Measurements from ENCODE around the gene IL1RAPL2. TPM values are rescaled to one million over a fixed set of nuclear protein-coding genes. Genes with fewer than 3 reads are reported as not detected.
"Not testable (repeated sequence)": the region's sequence is repeated elsewhere in the genome, so short reads cannot be mapped to it uniquely, and the experiment has no call there.

IL1RAPL2 gene
- total and polyA plus RNA-seq, 10 of the 15 experiments (the other 5 are each of a cell fraction or from before 2014, with no cell fraction given) = 0.19 TPM; not detected in 9

DNA sequence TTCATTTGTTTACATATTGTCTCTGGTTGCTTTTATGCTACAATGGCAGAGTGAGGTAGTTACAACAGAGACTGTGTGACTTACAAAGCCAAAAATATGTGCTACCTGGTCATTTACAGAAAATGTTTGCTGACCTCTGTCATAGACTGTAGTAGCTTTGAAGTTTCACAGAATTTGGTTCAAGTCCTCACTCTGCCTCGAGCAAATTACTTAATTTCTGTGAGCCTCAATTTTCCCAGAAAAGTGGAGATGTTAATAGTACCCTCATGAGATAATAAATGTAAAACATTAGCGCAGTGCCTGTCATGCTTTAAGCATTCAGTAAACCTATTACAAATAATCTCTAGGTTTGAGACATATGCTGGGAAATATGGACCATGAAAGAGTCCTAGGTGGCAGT is 1237.9 kb downstream of the IL1RAPL2 start:
- Histone ChIP-seq H3K79me2 (ENCODE audit: control insufficient read depth, insufficient read depth, low read length) (no peaks in the 10 kb centered on the region), H3K9me3 (replicated peaks; ENCODE audit: control insufficient read depth, insufficient read depth, low read length) (no peaks in the 10 kb centered on the region), H3K4me3 (no peak overlapping the region), H3K36me3 (ENCODE audit: control insufficient read depth in 2 of 2, insufficient read depth in 2 of 2, low read length in 1 of 2) (no peaks in the 10 kb centered on the region), H3K27me3 (replicated peaks in 1 of 2; ENCODE audit: control insufficient read depth in 2 of 2, insufficient read depth in 2 of 2, low read length in 1 of 2) (no peaks in the 10 kb centered on the region), H4K20me1 (ENCODE audit: control insufficient read depth, insufficient read depth) (no peaks in the 10 kb centered on the region), H3K4me2 (ENCODE audit: control insufficient read depth, insufficient read depth) (no peak overlapping the region), H3K27ac (ENCODE audit: control insufficient read depth, insufficient read depth) (no peak overlapping the region), H3K4me1 (ENCODE audit: control insufficient read depth, insufficient read depth, low read length) (no peaks in the 10 kb centered on the region), H3K9ac (ENCODE audit: control insufficient read depth, insufficient read depth, low read length) (no peak overlapping the region), H2AFZ (ENCODE audit: control insufficient read depth, low read depth, low read length) (no peak overlapping the region)
- ChIA-PET CTCF (no interaction called here), POLR2A (no interaction called here), RAD21 (ENCODE audit: unreplicated experiment) (no interaction called here), SMC1A (ENCODE audit: uncharacterized antibody, unreplicated experiment) (interaction anchor here (1.2 kb wide), 1 partner anchor 9 kb away, joined by 3 read pairs; no protein-coding TSS in a partner anchor)
- in situ Hi-C loops (cut with MboI) (no loop called here), intact Hi-C loops (cut with micrococcal nuclease; ENCODE audit: unreplicated experiment) (no loop called here)
- TF ChIP-seq SREBF2 (IDR thresholded peaks at IDR 0.05; ENCODE audit: low read length) = no peak
- TF ChIP-seq, protein P1, sequence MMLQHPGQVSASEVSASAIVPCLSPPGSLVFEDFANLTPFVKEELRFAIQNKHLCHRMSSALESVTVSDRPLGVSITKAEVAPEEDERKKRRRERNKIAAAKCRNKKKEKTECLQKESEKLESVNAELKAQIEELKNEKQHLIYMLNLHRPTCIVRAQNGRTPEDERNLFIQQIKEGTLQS (IDR thresholded peaks at IDR 0.05; ENCODE audit: borderline replicate concordance, extremely low read depth, low read depth, low read length) = no peak
- TF ChIP-seq, protein P2, sequence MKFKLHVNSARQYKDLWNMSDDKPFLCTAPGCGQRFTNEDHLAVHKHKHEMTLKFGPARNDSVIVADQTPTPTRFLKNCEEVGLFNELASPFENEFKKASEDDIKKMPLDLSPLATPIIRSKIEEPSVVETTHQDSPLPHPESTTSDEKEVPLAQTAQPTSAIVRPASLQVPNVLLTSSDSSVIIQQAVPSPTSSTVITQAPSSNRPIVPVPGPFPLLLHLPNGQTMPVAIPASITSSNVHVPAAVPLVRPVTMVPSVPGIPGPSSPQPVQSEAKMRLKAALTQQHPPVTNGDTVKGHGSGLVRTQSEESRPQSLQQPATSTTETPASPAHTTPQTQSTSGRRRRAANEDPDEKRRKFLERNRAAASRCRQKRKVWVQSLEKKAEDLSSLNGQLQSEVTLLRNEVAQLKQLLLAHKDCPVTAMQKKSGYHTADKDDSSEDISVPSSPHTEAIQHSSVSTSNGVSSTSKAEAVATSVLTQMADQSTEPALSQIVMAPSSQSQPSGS (IDR thresholded peaks at IDR 0.05; ENCODE audit: low read length) = no peak
- TF ChIP-seq, protein P3, sequence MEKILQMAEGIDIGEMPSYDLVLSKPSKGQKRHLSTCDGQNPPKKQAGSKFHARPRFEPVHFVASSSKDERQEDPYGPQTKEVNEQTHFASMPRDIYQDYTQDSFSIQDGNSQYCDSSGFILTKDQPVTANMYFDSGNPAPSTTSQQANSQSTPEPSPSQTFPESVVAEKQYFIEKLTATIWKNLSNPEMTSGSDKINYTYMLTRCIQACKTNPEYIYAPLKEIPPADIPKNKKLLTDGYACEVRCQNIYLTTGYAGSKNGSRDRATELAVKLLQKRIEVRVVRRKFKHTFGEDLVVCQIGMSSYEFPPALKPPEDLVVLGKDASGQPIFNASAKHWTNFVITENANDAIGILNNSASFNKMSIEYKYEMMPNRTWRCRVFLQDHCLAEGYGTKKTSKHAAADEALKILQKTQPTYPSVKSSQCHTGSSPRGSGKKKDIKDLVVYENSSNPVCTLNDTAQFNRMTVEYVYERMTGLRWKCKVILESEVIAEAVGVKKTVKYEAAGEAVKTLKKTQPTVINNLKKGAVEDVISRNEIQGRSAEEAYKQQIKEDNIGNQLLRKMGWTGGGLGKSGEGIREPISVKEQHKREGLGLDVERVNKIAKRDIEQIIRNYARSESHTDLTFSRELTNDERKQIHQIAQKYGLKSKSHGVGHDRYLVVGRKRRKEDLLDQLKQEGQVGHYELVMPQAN (conservative IDR thresholded peaks at IDR 0.05) = no peak
- no peak for TF ChIP-seq EP300 (IDR thresholded peaks at IDR 0.05; ENCODE audit: borderline replicate concordance in 1 of 2, control insufficient read depth in 1 of 2, low read depth in 2 of 2, low read length in 2 of 2)
- TF ChIP-seq, protein P4, sequence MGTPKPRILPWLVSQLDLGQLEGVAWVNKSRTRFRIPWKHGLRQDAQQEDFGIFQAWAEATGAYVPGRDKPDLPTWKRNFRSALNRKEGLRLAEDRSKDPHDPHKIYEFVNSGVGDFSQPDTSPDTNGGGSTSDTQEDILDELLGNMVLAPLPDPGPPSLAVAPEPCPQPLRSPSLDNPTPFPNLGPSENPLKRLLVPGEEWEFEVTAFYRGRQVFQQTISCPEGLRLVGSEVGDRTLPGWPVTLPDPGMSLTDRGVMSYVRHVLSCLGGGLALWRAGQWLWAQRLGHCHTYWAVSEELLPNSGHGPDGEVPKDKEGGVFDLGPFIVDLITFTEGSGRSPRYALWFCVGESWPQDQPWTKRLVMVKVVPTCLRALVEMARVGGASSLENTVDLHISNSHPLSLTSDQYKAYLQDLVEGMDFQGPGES (IDR thresholded peaks at IDR 0.05) = no peak
- no peak for TF ChIP-seq MYB (IDR thresholded peaks at IDR 0.05; ENCODE audit: borderline replicate concordance, low read depth, low read length)
- DNase-seq (ENCODE audit: low read depth, low spot score) (no peak), ATAC-seq (no peak), FAIRE-seq (no peak)
- BruUV-seq (replicated peaks) = no TSS peak
- WGBS (ENCODE audit: insufficient coverage, insufficient replicate concordance, low lambda C conversion rate, missing lambda C conversion rate) = 0% methylated on average over 2 of the region's 2 CpGs

DNA sequence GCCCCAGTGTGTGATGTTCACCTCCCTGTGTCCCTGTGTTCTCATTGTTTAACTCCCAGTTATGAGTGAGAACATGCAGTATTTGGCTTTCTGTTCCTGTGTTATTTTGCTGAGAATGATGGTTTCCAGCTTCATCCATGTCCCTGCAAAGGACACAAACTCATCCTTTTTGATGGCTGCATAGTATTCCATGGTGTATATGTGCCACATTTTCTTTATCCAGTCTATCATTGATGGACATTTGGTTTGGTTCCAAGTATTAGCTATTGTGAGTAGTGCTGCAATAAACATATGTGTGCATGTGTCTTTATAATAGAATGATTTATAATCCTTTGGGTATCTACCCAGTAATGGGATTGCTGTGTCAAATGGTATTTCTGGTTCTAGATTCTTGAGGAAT is 1239.7 kb downstream of the IL1RAPL2 start:
- POLR2A ChIA-PET = not testable (repeated sequence)

More for the DNA sequence above, 1239.7 kb downstream of the IL1RAPL2 start:
- BruUV-seq (replicated peaks); H3K27me3 ChIP-seq (replicated peaks in 1 of 2; ENCODE audit: control insufficient read depth in 2 of 2, insufficient read depth in 2 of 2, low read length in 1 of 2); DNase-seq (ENCODE audit: low read depth, low spot score); H3K4me2 ChIP-seq (ENCODE audit: control insufficient read depth, insufficient read depth); H3K4me1 ChIP-seq (ENCODE audit: control insufficient read depth, insufficient read depth, low read length); H2AFZ ChIP-seq (ENCODE audit: control insufficient read depth, low read depth, low read length); H3K27ac ChIP-seq (ENCODE audit: control insufficient read depth, insufficient read depth); H3K79me2 ChIP-seq (ENCODE audit: control insufficient read depth, insufficient read depth, low read length); intact Hi-C loops (cut with micrococcal nuclease; ENCODE audit: unreplicated experiment); RAD21 ChIA-PET (ENCODE audit: unreplicated experiment); H3K9me3 ChIP-seq (replicated peaks; ENCODE audit: control insufficient read depth, insufficient read depth, low read length); H3K4me3 ChIP-seq; H4K20me1 ChIP-seq (ENCODE audit: control insufficient read depth, insufficient read depth); CTCF ChIA-PET; ATAC-seq; H3K36me3 ChIP-seq (ENCODE audit: control insufficient read depth in 2 of 2, insufficient read depth in 2 of 2, low read length in 1 of 2); in situ Hi-C loops (cut with MboI); FAIRE-seq; SMC1A ChIA-PET (ENCODE audit: uncharacterized antibody, unreplicated experiment); H3K9ac ChIP-seq (ENCODE audit: control insufficient read depth, insufficient read depth, low read length): not testable (repeated sequence)
